Activated CD4-positive, alpha-beta T cell treated with anti-CD3 and anti-CD28 coated beads, Interleukin-2, amount 50 U/mL, for 4 hours (primary cell): Measurements from ENCODE around the gene C10orf62.
"Not testable (repeated sequence)": the region's sequence is repeated elsewhere in the genome, so short reads cannot be mapped to it uniquely, and the experiment has no call there.

ENCODE experiments used
- DNase-seq, 2 experiments: peaks; one replicate each; pipeline ENCODE4 v3.0.0-alpha.2; 2020

The C10orf62 gene, protein sequence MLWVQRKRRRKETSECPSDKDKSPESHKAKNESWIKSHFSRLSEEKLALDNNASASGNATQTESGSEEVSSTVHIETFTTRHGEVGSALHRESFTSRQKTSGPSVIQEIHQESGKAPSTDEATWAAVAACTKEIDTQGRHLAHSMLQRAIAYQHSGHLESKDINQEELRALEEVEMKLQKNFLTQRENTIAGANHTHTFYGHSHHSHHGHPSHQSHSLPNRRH

GRCh38 chr10:97589479-97589878 lies at the start of gene C10orf62:
TSS of gene C10orf62 (plus strand) at chr10:97589721. CDS start at chr10:97589898, 177 bp downstream.
- no peak for DNase-seq

DNA sequence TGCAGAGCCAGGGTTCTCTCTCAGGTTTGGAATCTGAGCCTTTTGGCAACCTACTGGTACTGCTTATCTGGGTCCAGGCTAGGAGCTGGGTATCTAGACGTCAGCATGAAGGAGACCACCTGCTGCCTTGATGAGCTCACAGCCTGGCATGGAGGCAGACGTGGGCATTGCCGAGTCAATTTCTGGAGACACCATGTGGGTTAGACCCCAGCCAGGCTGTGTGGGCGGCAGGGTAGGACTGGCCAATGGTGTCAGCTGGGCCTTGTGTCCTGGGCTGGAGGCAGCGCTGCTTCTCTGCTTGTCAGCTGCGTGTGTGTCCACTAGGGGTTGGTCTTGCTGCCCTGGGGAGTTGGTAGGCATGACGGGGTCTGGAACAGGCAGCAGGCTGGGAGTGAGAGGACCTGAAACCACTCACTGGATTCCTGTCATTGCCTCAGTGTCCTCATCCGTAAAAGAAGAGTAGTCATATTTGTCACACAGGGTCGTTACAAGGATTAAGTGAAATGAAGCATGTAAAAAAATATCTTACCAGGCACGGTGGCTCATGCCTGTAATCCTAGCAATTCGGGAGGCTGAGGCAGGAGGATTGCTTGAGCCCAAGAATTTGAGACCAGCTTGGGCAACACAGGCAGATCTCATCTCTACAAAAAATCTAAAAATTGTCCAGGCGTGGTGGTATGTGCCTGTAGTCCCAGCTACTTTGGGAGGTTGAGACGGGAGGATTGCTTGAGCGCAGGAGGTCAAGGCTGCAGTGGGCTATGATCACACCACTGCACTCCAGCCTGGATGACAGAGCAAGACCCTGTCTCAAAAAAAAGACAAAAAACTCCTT lies 48.6 kb upstream of the C10orf62 start:
- no peak for DNase-seq

- peak; percentile 34 to 42 for DNase-seq
Observed at GRCh38 chr10:97542169-97543024, 47.1 kb upstream of the C10orf62 start.

DNA sequence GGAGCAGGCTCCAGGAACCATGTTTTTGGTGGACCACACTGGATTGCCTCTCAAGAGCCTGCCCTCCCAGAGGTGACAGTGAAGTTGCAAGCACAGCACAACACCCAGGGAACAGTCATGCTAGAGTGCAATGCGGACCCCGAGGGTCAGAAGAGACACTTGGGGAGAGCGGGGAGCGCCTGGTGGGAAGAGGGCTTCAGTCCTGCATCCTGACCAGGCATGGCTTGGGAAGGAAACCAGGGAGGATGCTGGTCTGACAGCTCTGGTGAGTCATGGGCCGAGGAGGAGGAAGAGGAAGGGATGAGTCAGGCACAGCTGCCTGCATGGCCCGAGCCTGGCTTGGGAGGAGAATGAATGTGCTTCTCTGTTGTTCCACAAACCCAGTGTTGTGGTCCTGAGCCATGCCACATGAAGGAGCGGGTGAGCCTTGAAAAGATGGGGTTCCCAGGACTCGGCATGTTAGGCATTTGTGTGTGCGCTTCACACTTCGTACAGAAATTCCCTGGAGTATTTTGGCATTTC lies 46.4 kb upstream of the C10orf62 start:
- peak; percentile 33 to 49 for DNase-seq

- DNase-seq = no peak
Observed at GRCh38 chr10:97546456-97547270, 42.9 kb upstream of the C10orf62 start.

GRCh38 chr10:97547271-97547600 lies 42.3 kb upstream of the C10orf62 start:
- no peak for DNase-seq

GRCh38 chr10:97547962-97548361 lies 41.6 kb upstream of the C10orf62 start:
- DNase-seq = no peak

GRCh38 chr10:97548828-97549455 lies 40.6 kb upstream of the C10orf62 start:
- no peak for DNase-seq

- DNase-seq = no peak
Observed at GRCh38 chr10:97549587-97550322, 39.8 kb upstream of the C10orf62 start.

DNA sequence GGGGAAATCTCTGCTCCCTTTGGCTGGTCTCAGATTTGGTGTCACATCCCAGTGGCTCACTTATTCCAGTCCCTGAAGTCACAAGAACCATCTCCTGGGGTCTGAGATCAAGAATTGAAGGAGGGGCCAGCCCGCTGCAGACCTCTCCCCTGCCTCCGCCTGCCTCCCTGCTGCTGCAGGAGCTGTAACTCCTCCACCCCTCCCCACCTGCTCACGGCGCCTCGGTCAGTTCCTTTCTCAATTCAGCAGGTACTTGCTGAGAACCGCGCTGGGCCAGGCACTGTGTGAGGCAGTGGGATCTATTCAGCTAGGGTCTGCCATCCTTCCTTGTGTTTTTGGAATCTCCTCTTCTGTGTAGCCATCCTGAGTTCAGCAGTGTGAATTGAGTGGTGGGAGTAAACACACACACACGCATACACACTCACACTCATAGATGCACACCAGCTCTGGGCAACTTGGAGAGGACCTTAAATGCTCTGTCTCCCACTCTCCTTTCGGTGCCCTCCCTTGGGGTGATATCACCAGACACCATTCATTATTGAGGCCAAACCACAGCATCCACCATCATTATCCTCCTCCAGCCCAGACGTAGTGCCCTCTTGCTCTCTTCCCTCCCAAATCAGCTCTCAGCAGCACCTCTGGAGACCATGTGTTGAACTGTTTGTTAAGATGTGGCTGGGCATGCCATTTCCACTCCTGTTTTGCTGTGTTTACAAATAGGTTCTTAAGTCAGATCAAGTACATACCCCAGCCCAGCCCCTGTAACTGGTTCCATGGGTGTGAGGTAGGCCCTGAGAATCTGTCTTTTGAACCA lies 39.0 kb upstream of the C10orf62 start:
- no peak for DNase-seq

- no peak for DNase-seq
Observed at GRCh38 chr10:97551271-97551670, 38.2 kb upstream of the C10orf62 start.

DNA sequence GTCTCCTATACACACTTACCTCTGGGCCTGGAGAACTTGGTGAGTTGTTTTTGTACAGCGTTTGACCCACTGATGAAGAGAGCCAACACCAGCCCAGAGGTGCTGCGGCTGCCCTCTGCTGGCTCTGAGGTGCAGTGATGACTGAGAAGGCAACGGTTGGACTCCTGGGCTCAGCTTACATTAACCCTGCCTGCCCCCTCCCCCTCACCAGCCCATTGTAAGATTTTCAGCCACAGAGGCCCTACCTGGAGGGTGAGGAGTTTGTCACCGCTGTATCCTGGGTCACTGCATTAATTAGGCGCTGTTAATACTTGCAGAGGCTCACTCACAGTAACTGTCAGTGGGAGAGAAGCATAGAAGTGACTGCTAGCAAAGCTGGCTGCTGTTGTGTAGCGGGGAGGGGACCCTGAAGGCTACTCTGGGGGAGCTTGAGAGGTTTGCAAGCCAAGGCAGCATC lies 35.9 kb upstream of the C10orf62 start:
- peak; percentile 60 to 61 for DNase-seq

DNA sequence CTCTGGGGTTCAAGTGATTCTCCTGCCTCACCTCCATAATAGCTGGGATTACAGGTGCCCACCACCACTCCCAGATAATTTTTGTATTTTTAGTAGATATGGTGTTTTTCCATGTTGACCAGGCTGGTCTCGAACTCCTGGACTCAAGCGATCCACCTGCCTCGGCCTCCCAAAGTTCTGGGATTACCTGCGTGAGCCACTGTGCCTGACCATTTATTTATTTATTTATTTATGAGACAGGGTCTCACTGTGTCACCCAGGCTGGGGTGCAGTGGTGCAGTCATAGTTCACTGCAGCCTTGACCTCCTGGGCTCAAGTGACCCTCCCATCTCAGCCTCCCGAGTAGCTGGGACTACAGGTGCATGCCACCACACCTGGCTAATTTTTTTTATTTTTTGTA lies 35.2 kb upstream of the C10orf62 start:
- DNase-seq = not testable (repeated sequence)

GRCh38 chr10:97555541-97555940 lies 34.0 kb upstream of the C10orf62 start:
- not testable (repeated sequence) for DNase-seq

- DNase-seq = not testable (repeated sequence)
Observed at GRCh38 chr10:97560731-97561381, 28.7 kb upstream of the C10orf62 start.

- DNase-seq = not testable (repeated sequence)
Observed at GRCh38 chr10:97561386-97562077, 28.0 kb upstream of the C10orf62 start.

GRCh38 chr10:97562329-97562728 lies 27.2 kb upstream of the C10orf62 start:
- not testable (repeated sequence) for DNase-seq

GRCh38 chr10:97563337-97563736 lies 26.2 kb upstream of the C10orf62 start:
- DNase-seq = no peak

DNA sequence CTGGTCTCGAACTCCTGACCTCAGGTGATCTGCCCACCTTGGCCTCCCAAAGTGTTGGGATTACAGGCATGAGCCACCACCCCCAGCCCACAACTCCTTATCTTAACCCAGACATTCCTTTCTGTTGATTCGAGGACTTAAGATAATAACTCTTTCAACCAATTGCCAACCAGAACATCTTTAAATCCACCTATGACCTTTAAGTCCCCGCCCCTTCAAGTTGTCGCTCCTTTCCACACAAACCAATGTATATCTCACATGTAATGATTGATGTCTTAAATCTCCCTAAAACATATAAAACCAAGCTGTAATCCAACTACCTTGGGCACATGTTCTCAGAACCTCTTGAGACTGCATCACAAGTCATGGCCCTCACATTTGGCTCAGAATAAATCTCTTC lies 24.7 kb upstream of the C10orf62 start:
- no peak for DNase-seq
